GM21825 (cell line): ENCODE data around the gene DCLRE1B.
A peak's percentile ranks its signal among the peaks of the same experiment; 100 is the strongest.

Experiments used
- ATAC-seq: cut with Tn5 transposase; IDR thresholded peaks from one replicate; pipeline ENCODE4 v1.9.1; 2021; ENCODE audit warnings: mild to moderate bottlenecking, moderate library complexity; ENCODE audit not compliant: unreplicated experiment

DCLRE1B gene

GRCh38 chr1:113918243-113918642 lies 13.1 kb downstream of the DCLRE1B start:
- ATAC-seq = no peak

- ATAC-seq = no peak
These were observed 17.8 kb downstream of the DCLRE1B start for GRCh38 chr1:113922957-113923356.

GRCh38 chr1:113924473-113924872 lies 19.3 kb downstream of the DCLRE1B start:
- ATAC-seq = no peak

- ATAC-seq = no peak
These were observed 23.2 kb downstream of the DCLRE1B start for GRCh38 chr1:113928187-113928930.

GRCh38 chr1:113928941-113929749 lies 24.0 kb downstream of the DCLRE1B start, which contains the start of gene HIPK1:
Gene HIPK1, plus strand, starts transcription at chr1:113929324.
- ATAC-seq = peak; percentile 55

GRCh38 chr1:113929750-113930498 lies 24.8 kb downstream of the DCLRE1B start:
- peak; percentile 32 for ATAC-seq

GRCh38 chr1:113930499-113931161 lies 25.5 kb downstream of the DCLRE1B start:
- peak; percentile 32 for ATAC-seq

- ATAC-seq = no peak
These were observed 26.3 kb downstream of the DCLRE1B start for GRCh38 chr1:113931451-113931851.

- ATAC-seq = no peak
These were observed 28.9 kb downstream of the DCLRE1B start for GRCh38 chr1:113934006-113934405.

GRCh38 chr1:113934511-113935055 lies 29.5 kb downstream of the DCLRE1B start:
- no peak for ATAC-seq

GRCh38 chr1:113935176-113935575 lies 30.1 kb downstream of the DCLRE1B start:
- no peak for ATAC-seq

GRCh38 chr1:113935970-113936369 lies 30.8 kb downstream of the DCLRE1B start:
- no peak for ATAC-seq

GRCh38 chr1:113937146-113937545 lies 32.0 kb downstream of the DCLRE1B start:
- no peak for ATAC-seq

- no peak for ATAC-seq
These were observed 33.1 kb downstream of the DCLRE1B start for GRCh38 chr1:113938192-113938591.

- peak; percentile 63 for ATAC-seq
These were observed 35.5 kb downstream of the DCLRE1B start for GRCh38 chr1:113940365-113941244.

- peak; percentile 21 for ATAC-seq
These were observed 36.1 kb downstream of the DCLRE1B start for GRCh38 chr1:113941245-113941559.

- no peak for ATAC-seq
These were observed 37.4 kb downstream of the DCLRE1B start for GRCh38 chr1:113942527-113942926.

GRCh38 chr1:113943028-113943811 lies 38.1 kb downstream of the DCLRE1B start:
- ATAC-seq = no peak

- ATAC-seq = no peak
These were observed 40.2 kb downstream of the DCLRE1B start for GRCh38 chr1:113945329-113945728.
